HCT116 (cell line): ENCODE measurements around the gene TEKT2.

Experiments used
- ATF3 ChIP-seq: IDR thresholded peaks from 2 replicates; pipeline ENCODE4 v1.6.1; 2012
- EZH2phosphoT487 ChIP-seq: fragments of 200-600 bp; IDR thresholded peaks from 2 replicates; pipeline ENCODE4 v1.6.1; 2018; ENCODE audit warnings: antibody characterized with exemption, borderline replicate concordance
- MAX ChIP-seq: IDR thresholded peaks from 2 replicates; pipeline ENCODE4 v1.6.1; 2012
- POLR2A ChIP-seq: IDR thresholded peaks from 2 replicates; pipeline ENCODE4 v1.7.0; 2011; ENCODE audit warnings: borderline replicate concordance; ENCODE audit not compliant: insufficient read depth, insufficient read length; ENCODE audit errors: extremely low read depth
- POLR2AphosphoS5 ChIP-seq: IDR thresholded peaks from 2 replicates; pipeline ENCODE4 v1.6.1; 2011; ENCODE audit warnings: mild to moderate bottlenecking, low read depth, low read length, moderate library complexity
- RAD21 ChIP-seq: IDR thresholded peaks from 2 replicates; pipeline ENCODE4 v1.6.1; 2012; ENCODE audit warnings: low read depth, mild to moderate bottlenecking
- SRF ChIP-seq: IDR thresholded peaks from 2 replicates; pipeline ENCODE4 v1.6.1; 2012; ENCODE audit warnings: low read depth
- TCF7L2 ChIP-seq: IDR thresholded peaks from 2 replicates; pipeline ENCODE4 v1.7.0; 2011; ENCODE audit warnings: borderline replicate concordance, inconsistent platforms; ENCODE audit not compliant: insufficient read depth, insufficient read length; ENCODE audit errors: extremely low read depth
- YY1 ChIP-seq: IDR thresholded peaks from 2 replicates; pipeline ENCODE4 v1.6.1; 2011; ENCODE audit warnings: low read length, low read depth, moderate library complexity, mild to moderate bottlenecking; ENCODE audit not compliant: insufficient replicate concordance; ENCODE audit errors: extremely low read depth
- ZNF274 ChIP-seq: fragments of 200-500 bp; sonication (Bioruptor generic); IDR thresholded peaks from 2 replicates; pipeline ENCODE4 v1.6.1; 2014; ENCODE audit warnings: mild to moderate bottlenecking, low read depth, low read length, inconsistent platforms
- TF ChIP-seq, protein P1 (sequence below): IDR thresholded peaks from 2 replicates; pipeline ENCODE4 v1.6.1; 2012; ENCODE audit warnings: low read depth
- TF ChIP-seq, protein P2 (sequence below), 3 experiments: fragments of 200-600 bp in 1 of 3; sonication (generic) in 1 of 3; IDR thresholded peaks in 2 of 3; conservative IDR thresholded peaks in 1 of 3; 2 replicates each; pipeline ENCODE4 v1.5.1; 2012 to 2017; ENCODE audit warnings: low read depth in 2 of 3, low read length in 2 of 3, antibody characterized with exemption in 1 of 3, borderline replicate concordance in 1 of 3, control low read depth in 1 of 3, mild to moderate bottlenecking in 1 of 3, mixed read lengths in 1 of 3, mixed run types in 1 of 3, moderate library complexity in 1 of 3; ENCODE audit not compliant: insufficient read depth in 1 of 3

DNA sequence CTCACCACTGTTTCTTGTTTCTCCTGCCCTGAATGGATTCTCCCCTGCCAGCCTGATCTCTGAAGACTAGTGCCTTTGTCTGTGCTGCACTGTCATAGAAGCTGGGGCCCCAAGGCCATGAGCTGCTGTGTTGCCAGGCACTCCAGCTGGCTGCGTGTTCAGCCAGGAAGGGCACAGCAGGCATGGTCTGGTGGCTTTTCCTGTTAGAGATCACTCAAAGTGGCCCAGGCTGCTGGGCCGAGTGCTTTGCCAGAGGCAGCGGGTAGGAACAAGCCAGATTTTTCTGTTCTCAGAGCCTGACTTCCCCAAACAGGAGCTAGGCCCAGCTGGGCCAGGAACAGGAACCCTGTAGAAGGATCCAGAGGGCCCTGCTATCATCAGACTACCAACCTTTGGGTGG, 10.0 kb downstream of the TEKT2 start:
- TF ChIP-seq, protein P1, sequence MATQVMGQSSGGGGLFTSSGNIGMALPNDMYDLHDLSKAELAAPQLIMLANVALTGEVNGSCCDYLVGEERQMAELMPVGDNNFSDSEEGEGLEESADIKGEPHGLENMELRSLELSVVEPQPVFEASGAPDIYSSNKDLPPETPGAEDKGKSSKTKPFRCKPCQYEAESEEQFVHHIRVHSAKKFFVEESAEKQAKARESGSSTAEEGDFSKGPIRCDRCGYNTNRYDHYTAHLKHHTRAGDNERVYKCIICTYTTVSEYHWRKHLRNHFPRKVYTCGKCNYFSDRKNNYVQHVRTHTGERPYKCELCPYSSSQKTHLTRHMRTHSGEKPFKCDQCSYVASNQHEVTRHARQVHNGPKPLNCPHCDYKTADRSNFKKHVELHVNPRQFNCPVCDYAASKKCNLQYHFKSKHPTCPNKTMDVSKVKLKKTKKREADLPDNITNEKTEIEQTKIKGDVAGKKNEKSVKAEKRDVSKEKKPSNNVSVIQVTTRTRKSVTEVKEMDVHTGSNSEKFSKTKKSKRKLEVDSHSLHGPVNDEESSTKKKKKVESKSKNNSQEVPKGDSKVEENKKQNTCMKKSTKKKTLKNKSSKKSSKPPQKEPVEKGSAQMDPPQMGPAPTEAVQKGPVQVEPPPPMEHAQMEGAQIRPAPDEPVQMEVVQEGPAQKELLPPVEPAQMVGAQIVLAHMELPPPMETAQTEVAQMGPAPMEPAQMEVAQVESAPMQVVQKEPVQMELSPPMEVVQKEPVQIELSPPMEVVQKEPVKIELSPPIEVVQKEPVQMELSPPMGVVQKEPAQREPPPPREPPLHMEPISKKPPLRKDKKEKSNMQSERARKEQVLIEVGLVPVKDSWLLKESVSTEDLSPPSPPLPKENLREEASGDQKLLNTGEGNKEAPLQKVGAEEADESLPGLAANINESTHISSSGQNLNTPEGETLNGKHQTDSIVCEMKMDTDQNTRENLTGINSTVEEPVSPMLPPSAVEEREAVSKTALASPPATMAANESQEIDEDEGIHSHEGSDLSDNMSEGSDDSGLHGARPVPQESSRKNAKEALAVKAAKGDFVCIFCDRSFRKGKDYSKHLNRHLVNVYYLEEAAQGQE: no peak
- no peak for TF ChIP-seq POLR2AphosphoS5
- TF ChIP-seq YY1: no peak
- no peak for TF ChIP-seq POLR2A
- TF ChIP-seq RAD21: no peak
- TF ChIP-seq MAX: no peak
- no peak for TF ChIP-seq SRF
- TF ChIP-seq EZH2phosphoT487: no peak
- TF ChIP-seq, protein P2, sequence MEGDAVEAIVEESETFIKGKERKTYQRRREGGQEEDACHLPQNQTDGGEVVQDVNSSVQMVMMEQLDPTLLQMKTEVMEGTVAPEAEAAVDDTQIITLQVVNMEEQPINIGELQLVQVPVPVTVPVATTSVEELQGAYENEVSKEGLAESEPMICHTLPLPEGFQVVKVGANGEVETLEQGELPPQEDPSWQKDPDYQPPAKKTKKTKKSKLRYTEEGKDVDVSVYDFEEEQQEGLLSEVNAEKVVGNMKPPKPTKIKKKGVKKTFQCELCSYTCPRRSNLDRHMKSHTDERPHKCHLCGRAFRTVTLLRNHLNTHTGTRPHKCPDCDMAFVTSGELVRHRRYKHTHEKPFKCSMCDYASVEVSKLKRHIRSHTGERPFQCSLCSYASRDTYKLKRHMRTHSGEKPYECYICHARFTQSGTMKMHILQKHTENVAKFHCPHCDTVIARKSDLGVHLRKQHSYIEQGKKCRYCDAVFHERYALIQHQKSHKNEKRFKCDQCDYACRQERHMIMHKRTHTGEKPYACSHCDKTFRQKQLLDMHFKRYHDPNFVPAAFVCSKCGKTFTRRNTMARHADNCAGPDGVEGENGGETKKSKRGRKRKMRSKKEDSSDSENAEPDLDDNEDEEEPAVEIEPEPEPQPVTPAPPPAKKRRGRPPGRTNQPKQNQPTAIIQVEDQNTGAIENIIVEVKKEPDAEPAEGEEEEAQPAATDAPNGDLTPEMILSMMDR (IDR thresholded peaks at IDR 0.05 in 2 of 3, conservative IDR thresholded peaks at IDR 0.05 in 1 of 3; ENCODE audit: borderline replicate concordance in 1 of 3, insufficient read depth in 1 of 3, low read depth in 2 of 3, low read length in 2 of 3): no peak
- TF ChIP-seq ZNF274: no peak
- no peak for TF ChIP-seq ATF3
- TF ChIP-seq TCF7L2: no peak
